Mesothelial cell of epicardium (in vitro differentiated cells): ENCODE measurements around the gene GRIK5. TPM values are rescaled to one million over a fixed set of nuclear protein-coding genes. Genes with fewer than 3 reads are reported as not detected.

ENCODE experiments used
- DNase-seq, 2 experiments: peaks; one replicate each; pipeline ENCODE4 v3.0.0; 2021; ENCODE audit warnings: low spot score in 2 of 2; ENCODE audit not compliant: unreplicated experiment in 2 of 2
- H3K27ac Mint-ChIP-seq: 2 replicates; pipeline ENCODE4 v1.8.0; 2021; ENCODE audit warnings: mixed read lengths
- H3K27me3 Mint-ChIP-seq: 2 replicates; pipeline ENCODE4 v1.8.0; 2021; ENCODE audit warnings: low read depth, mixed read lengths
- H3K36me3 Mint-ChIP-seq: 2 replicates; pipeline ENCODE4 v1.8.0; 2021; ENCODE audit warnings: mixed read lengths
- H3K4me1 Mint-ChIP-seq: 2 replicates; pipeline ENCODE4 v1.8.0; 2021; ENCODE audit warnings: mixed read lengths
- H3K4me3 Mint-ChIP-seq: 2 replicates; pipeline ENCODE4 v1.8.0; 2021; ENCODE audit warnings: mild to moderate bottlenecking, moderate library complexity, mixed read lengths
- H3K9me3 Mint-ChIP-seq: 2 replicates; pipeline ENCODE4 v1.8.0; 2021; ENCODE audit warnings: mixed read lengths
- CTCF ChIP-seq: fragments of 200-600 bp; sonication (generic); IDR thresholded peaks from one replicate; pipeline ENCODE4 v1.5.0; 2021; ENCODE audit warnings: antibody characterized with exemption; ENCODE audit not compliant: unreplicated experiment
- total RNA-seq: library from RNA; stranded (reverse); gene quantifications from 3 replicates; pipeline ENCODE4 v1.2.1, GENCODE V29; 2021

Gene GRIK5
- total RNA-seq, 1 donor from 2014 or later: 38.3 TPM

- H3K27ac Mint-ChIP-seq: peak overlapping the region; percentile 45
- peaks cover 17% of the 10 kb centered on the region for H3K36me3 Mint-ChIP-seq
- no peak for TF ChIP-seq CTCF
- H3K4me3 Mint-ChIP-seq: peak overlapping the region; percentile 89
- no peaks in the 10 kb centered on the region for H3K9me3 Mint-ChIP-seq
- peaks cover 33% of the 10 kb centered on the region for H3K4me1 Mint-ChIP-seq
- H3K27me3 Mint-ChIP-seq: no peaks in the 10 kb centered on the region
- no peak for DNase-seq
Measured at GRCh38 chr19:42078058-42078457, 8.1 kb upstream of the GRIK5 start.

- Mint-ChIP-seq H3K4me1 (peaks cover 33% of the 10 kb centered on the region), H3K36me3 (peaks cover 10% of the 10 kb centered on the region)
- TF ChIP-seq CTCF: no peak
Measured at GRCh38 chr19:42076380-42076944, 6.5 kb upstream of the GRIK5 start.

GRCh38 chr19:42075616-42076379 is 5.8 kb upstream of the GRIK5 start, which contains the start of gene ZNF574:
Gene ZNF574, plus strand, starts transcription at chr19:42076166. Its CDS starts 2,441 bp downstream, at chr19:42078607.
- Mint-ChIP-seq H3K4me3 (peak within 1 kb of the TSS; percentile 92), H3K36me3 (peaks cover 7% of the 10 kb centered on the region), H3K9me3 (no peaks in the 10 kb centered on the region), H3K4me1 (peaks cover 33% of the 10 kb centered on the region), H3K27ac (peak within 1 kb of the TSS; percentile 100), H3K27me3 (peaks cover 6% of the 10 kb centered on the region)
- DNase-seq: peak; percentile 96 to 97
- no peak for TF ChIP-seq CTCF

More at GRCh38 chr19:42076380-42076944, 6.5 kb upstream of the GRIK5 start:
- peak in 1 of 2 experiments; percentile 43 for DNase-seq
- Mint-ChIP-seq H3K27me3 (peaks cover under 1% of the 10 kb centered on the region), H3K4me3 (peak overlapping the region; percentile 89), H3K9me3 (no peaks in the 10 kb centered on the region), H3K27ac (peak overlapping the region; percentile 97)

- Mint-ChIP-seq H3K27ac (peak overlapping the region; percentile 100), H3K36me3 (peaks cover 7% of the 10 kb centered on the region)
Measured at GRCh38 chr19:42075364-42075615, 5.3 kb upstream of the GRIK5 start.

GRCh38 chr19:42074513-42075363 is 4.7 kb upstream of the GRIK5 start:
- Mint-ChIP-seq H3K27ac (peak overlapping the region; percentile 100), H3K9me3 (no peaks in the 10 kb centered on the region), H3K36me3 (peaks cover 7% of the 10 kb centered on the region), H3K4me1 (peaks cover 39% of the 10 kb centered on the region), H3K4me3 (peak overlapping the region; percentile 92), H3K27me3 (peaks cover 11% of the 10 kb centered on the region)
- no peak for TF ChIP-seq CTCF
- DNase-seq: no peak

More at GRCh38 chr19:42075364-42075615, 5.3 kb upstream of the GRIK5 start:
- peaks cover 37% of the 10 kb centered on the region for H3K4me1 Mint-ChIP-seq
- DNase-seq: no peak
- H3K4me3 Mint-ChIP-seq: peak overlapping the region; percentile 92
- TF ChIP-seq CTCF: no peak
- no peaks in the 10 kb centered on the region for H3K9me3 Mint-ChIP-seq
- peaks cover 11% of the 10 kb centered on the region for H3K27me3 Mint-ChIP-seq
